ENCODE measurements around the gene TMA16. TPM values are rescaled to one million over a fixed set of nuclear protein-coding genes. Genes with fewer than 3 reads are reported as not detected.

The TMA16 gene
- total and polyA plus RNA-seq, 2 donors (not counting 3 experiments of a cell fraction or from before 2014, with no cell fraction given) = 4.2 to 42.7 TPM

DNA sequence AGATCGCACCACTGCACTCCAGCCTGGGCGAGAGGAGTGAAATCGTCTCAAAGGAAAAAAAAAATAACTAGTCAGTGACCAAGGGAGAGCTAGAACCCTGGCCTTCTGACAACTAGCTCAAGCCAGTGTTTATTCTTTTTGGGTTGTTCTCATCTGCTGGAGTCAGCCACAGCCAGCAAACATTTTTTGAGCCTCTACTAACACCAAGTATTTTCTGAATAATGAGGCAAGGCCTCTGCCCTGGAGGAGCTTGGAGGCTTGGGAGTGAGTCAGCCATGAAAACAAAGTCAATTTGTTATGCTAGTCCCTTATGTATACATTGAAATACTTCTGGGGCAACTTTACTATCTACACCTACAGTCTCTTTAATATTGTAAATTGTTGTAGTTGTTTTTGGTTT lies 46.5 kb downstream of the TMA16 start:
- Histone ChIP-seq H3K27me3 (ENCODE audit: control insufficient read depth in 2 of 2, insufficient read depth in 2 of 2, low read length in 2 of 2) (no peaks in the 10 kb centered on the region), H3K4me2 (ENCODE audit: insufficient read depth, low read length) (no peak overlapping the region), H3K36me3 (ENCODE audit: control insufficient read depth in 2 of 2, extremely low read depth in 1 of 2, insufficient read depth in 2 of 2, low read length in 2 of 2) (no peaks in the 10 kb centered on the region), H3K9ac (replicated peaks; ENCODE audit: extremely low read depth, insufficient read depth, low read length) (no peak overlapping the region), H3K9me3 (replicated peaks; ENCODE audit: control insufficient read depth, insufficient read depth, low read length) (no peaks in the 10 kb centered on the region), H3K4me1 (ENCODE audit: control insufficient read depth, extremely low read depth, insufficient read depth, low read length) (no peaks in the 10 kb centered on the region), H3K79me2 (ENCODE audit: control insufficient read depth, insufficient read depth, low read length) (no peaks in the 10 kb centered on the region), H4K20me1 (replicated peaks; ENCODE audit: control insufficient read depth, extremely low read depth, insufficient read depth, low read length) (no peaks in the 10 kb centered on the region), H2AFZ (ENCODE audit: low read depth, low read length) (no peak overlapping the region), H3K27ac (ENCODE audit: insufficient read depth, low read depth, low read length) (no peak overlapping the region), H3K4me3 (replicated peaks in 1 of 3; ENCODE audit: insufficient read depth in 1 of 3, low read depth in 1 of 3, low read length in 3 of 3) (no peak overlapping the region), H3K9me1 (replicated peaks; ENCODE audit: control insufficient read depth, extremely low read depth, insufficient read depth, low read length) (no peaks in the 10 kb centered on the region)
- ChIA-PET POLR2A (no interaction called here), CTCF (interaction anchor here (1.0 to 2.4 kb wide), 4 partner anchors 9 to 35 kb away, joined by 3 to 19 read pairs (median 4); no protein-coding TSS in a partner anchor)
- DNase-seq (ENCODE audit: low read depth, low spot score) (no peak), FAIRE-seq (no peak)
- intact Hi-C loops (cut with micrococcal nuclease) = loop anchor here (5.0 kb wide), 1 partner anchor 374 kb away; the partner anchor contains the start of gene NAF1
- dilution Hi-C loops (cut with MboI; ENCODE audit: extremely low pct_ligation_motif_present, low sequenced_read_pairs) = no loop called here
- no TSS peak for BruUV-seq (replicated peaks)
- TF ChIP-seq CTCF (IDR thresholded peaks at IDR 0.05; ENCODE audit: extremely low read depth in 1 of 2, insufficient read depth in 1 of 2, low read depth in 1 of 2, low read length in 2 of 2) (no peak), EZH2 (IDR thresholded peaks at IDR 0.05; ENCODE audit: borderline replicate concordance, low read depth, low read length, severe bottlenecking) (no peak), MAX (IDR thresholded peaks at IDR 0.05; ENCODE audit: insufficient read depth, insufficient read length) (no peak), FOS (IDR thresholded peaks at IDR 0.05; ENCODE audit: borderline replicate concordance, insufficient read depth, low read length) (no peak), MYC (IDR thresholded peaks at IDR 0.05; ENCODE audit: low read depth, low read length) (no peak), GATA2 (IDR thresholded peaks at IDR 0.05; ENCODE audit: insufficient read depth, insufficient read length, low read depth, low read length) (no peak), POLR2AphosphoS5 (IDR thresholded peaks at IDR 0.05; ENCODE audit: insufficient read depth, low read depth, low read length) (no peak), JUN (IDR thresholded peaks at IDR 0.05; ENCODE audit: borderline replicate concordance, insufficient read depth, insufficient read length, low read depth) (no peak)

All from endothelial cell of umbilical vein (primary cell).